RKO (cell line): Measurements from ENCODE around the gene RUSC1.
A peak's percentile ranks its signal among the peaks of the same experiment; 100 is the strongest.
"Not testable (repeated sequence)": the region's sequence is repeated elsewhere in the genome, so short reads cannot be mapped to it uniquely, and the experiment has no call there.

Source experiments
- DNase-seq: peaks from one replicate; pipeline ENCODE4 v3.0.0-alpha.2; 2016; ENCODE audit warnings: low spot score

RUSC1 gene

GRCh38 chr1:155320661-155321617 lies at the start of gene RUSC1:
TSS of gene RUSC1 (plus strand) at chr1:155320894. CDS start at chr1:155321774, 880 bp downstream.
- no peak for DNase-seq

- peak; percentile 66 for DNase-seq
These were observed 48.0 kb upstream of the RUSC1 start for GRCh38 chr1:155272466-155273342.

GRCh38 chr1:155273343-155274245 lies 47.1 kb upstream of the RUSC1 start, which contains the start of gene CLK2:
TSS of gene CLK2 (minus strand) at chr1:155273504. CDS start at chr1:155270977, 2,527 bp downstream.
- DNase-seq: peak; percentile 96

- peak; percentile 95 for DNase-seq
These were observed 43.4 kb upstream of the RUSC1 start, which contains the start of gene HCN3 for GRCh38 chr1:155277070-155277901. TSS of gene HCN3 (plus strand) at chr1:155277463. CDS start at chr1:155277591, 128 bp downstream.

GRCh38 chr1:155277902-155278688 lies 42.6 kb upstream of the RUSC1 start:
- DNase-seq: peak; percentile 71

- DNase-seq: peak; percentile 56
These were observed 42.0 kb upstream of the RUSC1 start for GRCh38 chr1:155278689-155279160.

GRCh38 chr1:155279268-155279667 lies 41.4 kb upstream of the RUSC1 start:
- no peak for DNase-seq

- DNase-seq: no peak
These were observed 38.1 kb upstream of the RUSC1 start for GRCh38 chr1:155282488-155283091.

- DNase-seq: no peak
These were observed 36.2 kb upstream of the RUSC1 start for GRCh38 chr1:155284476-155284875.

- no peak for DNase-seq
These were observed 35.6 kb upstream of the RUSC1 start for GRCh38 chr1:155285063-155285462.

- DNase-seq: no peak
These were observed 35.1 kb upstream of the RUSC1 start for GRCh38 chr1:155285631-155286044.

GRCh38 chr1:155286544-155286943 lies 34.1 kb upstream of the RUSC1 start:
- DNase-seq: no peak

- DNase-seq: no peak
These were observed 32.6 kb upstream of the RUSC1 start for GRCh38 chr1:155287987-155288543.

- DNase-seq: not testable (repeated sequence)
These were observed 29.7 kb upstream of the RUSC1 start for GRCh38 chr1:155291006-155291405.

GRCh38 chr1:155293086-155293749 lies 27.5 kb upstream of the RUSC1 start:
- no peak for DNase-seq

- no peak for DNase-seq
These were observed 26.0 kb upstream of the RUSC1 start for GRCh38 chr1:155294520-155295182.

GRCh38 chr1:155295183-155295941 lies 25.3 kb upstream of the RUSC1 start:
- DNase-seq: no peak
